NB4 (cell line): ENCODE data around the gene ZNHIT3.
A peak's percentile ranks its signal among the peaks of the same experiment; 100 is the strongest.

Source experiments
- DNase-seq: peaks from one replicate; pipeline ENCODE4 v3.0.0; 2010; ENCODE audit warnings: low read depth
- H3K4me3 ChIP-seq: one replicate; pipeline ENCODE4 v1.5.1; 2011; ENCODE audit warnings: mild to moderate bottlenecking, low read depth, low read length, moderate library complexity
- MAX ChIP-seq: IDR thresholded peaks from 2 replicates; pipeline ENCODE4 v1.6.1; 2011; ENCODE audit warnings: low read depth, low read length
- MYC ChIP-seq: IDR thresholded peaks from 2 replicates; pipeline ENCODE4 v1.6.1; 2011; ENCODE audit warnings: low read depth, low read length
- POLR2A ChIP-seq: IDR thresholded peaks from 2 replicates; pipeline ENCODE4 v1.6.1; 2011; ENCODE audit warnings: mild to moderate bottlenecking; ENCODE audit not compliant: insufficient read length; ENCODE audit errors: extremely low read depth
- TF ChIP-seq, protein P1 (sequence below): IDR thresholded peaks from one replicate; pipeline ENCODE4 v1.5.1; 2012; ENCODE audit warnings: low read depth, low read length

The ZNHIT3 gene

DNA sequence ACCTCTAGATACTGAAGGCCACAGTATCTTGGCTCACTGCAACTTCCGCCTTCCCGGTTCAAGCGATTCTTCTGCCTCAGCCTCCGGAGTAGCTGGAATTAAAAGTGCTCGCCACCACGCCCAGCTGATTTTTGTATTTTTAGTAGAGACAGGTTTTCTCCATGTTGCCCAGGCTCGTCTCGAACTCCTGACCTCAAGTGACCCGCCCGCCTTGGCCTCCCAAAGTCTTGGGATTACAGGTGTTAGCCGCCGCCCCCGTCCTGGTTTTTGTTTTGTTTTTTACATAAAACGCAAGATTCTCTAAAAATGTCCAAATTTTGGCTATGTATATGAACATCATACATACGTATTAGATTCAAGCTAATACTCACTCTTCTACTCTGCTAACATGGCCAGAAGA is 56.3 kb downstream of the ZNHIT3 start:
- H3K4me3 ChIP-seq = no peak overlapping the region
- no peak for TF ChIP-seq MYC
- no peak for TF ChIP-seq MAX
- TF ChIP-seq, protein P1, sequence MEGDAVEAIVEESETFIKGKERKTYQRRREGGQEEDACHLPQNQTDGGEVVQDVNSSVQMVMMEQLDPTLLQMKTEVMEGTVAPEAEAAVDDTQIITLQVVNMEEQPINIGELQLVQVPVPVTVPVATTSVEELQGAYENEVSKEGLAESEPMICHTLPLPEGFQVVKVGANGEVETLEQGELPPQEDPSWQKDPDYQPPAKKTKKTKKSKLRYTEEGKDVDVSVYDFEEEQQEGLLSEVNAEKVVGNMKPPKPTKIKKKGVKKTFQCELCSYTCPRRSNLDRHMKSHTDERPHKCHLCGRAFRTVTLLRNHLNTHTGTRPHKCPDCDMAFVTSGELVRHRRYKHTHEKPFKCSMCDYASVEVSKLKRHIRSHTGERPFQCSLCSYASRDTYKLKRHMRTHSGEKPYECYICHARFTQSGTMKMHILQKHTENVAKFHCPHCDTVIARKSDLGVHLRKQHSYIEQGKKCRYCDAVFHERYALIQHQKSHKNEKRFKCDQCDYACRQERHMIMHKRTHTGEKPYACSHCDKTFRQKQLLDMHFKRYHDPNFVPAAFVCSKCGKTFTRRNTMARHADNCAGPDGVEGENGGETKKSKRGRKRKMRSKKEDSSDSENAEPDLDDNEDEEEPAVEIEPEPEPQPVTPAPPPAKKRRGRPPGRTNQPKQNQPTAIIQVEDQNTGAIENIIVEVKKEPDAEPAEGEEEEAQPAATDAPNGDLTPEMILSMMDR = no peak
- no peak for TF ChIP-seq POLR2A
- DNase-seq = no peak

DNA sequence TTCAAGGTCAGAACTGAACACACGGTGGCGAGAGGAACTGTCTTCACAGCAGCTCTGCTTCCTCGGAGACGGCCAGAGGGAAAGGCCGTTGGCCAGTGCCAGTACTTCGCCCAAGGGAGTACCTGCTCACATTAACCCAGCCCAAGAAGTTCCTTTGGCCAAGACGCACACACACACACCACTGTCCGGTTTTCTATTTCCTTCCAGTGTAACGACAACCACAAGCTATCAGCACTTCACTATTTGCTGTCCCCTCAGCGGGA is 57.5 kb downstream of the ZNHIT3 start:
- TF ChIP-seq POLR2A = peak; percentile 37
- TF ChIP-seq MYC = no peak
- 0 out of 2 replicates have a peak, but pooled peaks have one; percentile 10 for TF ChIP-seq MAX
- TF ChIP-seq, protein P1 = no peak
- H3K4me3 ChIP-seq = peak overlapping the region; percentile 84
- peak; percentile 83 for DNase-seq

- peak; percentile 97 for DNase-seq
- TF ChIP-seq MAX (0 out of 2 replicates have a peak, but pooled peaks have one; percentile 33), MYC (peak; percentile 62), POLR2A (peak; percentile 72)
- TF ChIP-seq, protein P1 = no peak
- H3K4me3 ChIP-seq = peak within 1 kb of the TSS; percentile 84
These were observed 58.0 kb downstream of the ZNHIT3 start, which contains the start of gene GGNBP2 for GRCh38 chr17:36544307-36545076. Gene GGNBP2 (plus strand): TSS chr17:36544919. CDS start chr17:36545725, 806 bp downstream.

DNA sequence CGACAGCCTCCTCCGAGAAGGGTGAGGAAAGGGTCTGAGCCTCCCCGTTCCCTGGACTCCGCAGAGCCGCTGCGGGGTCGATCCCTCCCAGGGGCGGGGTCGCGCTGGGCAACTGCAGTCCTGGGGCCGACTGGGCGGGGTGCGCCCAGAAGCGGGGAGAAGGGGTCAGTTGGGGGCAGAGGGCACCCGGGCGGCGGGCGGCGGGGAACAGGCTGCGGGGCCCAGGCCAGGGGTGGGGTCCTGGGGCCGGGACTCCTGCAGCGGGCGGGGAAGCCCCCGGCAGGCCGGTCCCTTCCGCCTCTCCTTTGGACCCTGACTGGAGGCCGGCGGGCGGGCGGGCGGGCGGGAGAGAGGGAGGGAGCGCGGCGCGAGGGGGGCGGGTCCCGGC is 58.6 kb downstream of the ZNHIT3 start:
- peak overlapping the region; percentile 84 for H3K4me3 ChIP-seq
- TF ChIP-seq, protein P1 = no peak
- TF ChIP-seq MAX (no peak), MYC (no peak), POLR2A (no peak)
- DNase-seq = no peak
